HCT116 (cell line): ENCODE measurements around the gene IGFN1. TPM values are rescaled to one million over a fixed set of nuclear protein-coding genes. Genes with fewer than 3 reads are reported as not detected.

Source experiments
- ATAC-seq: fragments of 200-7000 bp; cut with Tn5 transposase; 2 replicates; pipeline ENCODE4 v1.9.1; 2020; ENCODE audit warnings: mild to moderate bottlenecking, moderate library complexity
- BruUV-seq: library from RNA; stranded (reverse); fragments of 400-500 nt; replicated peaks from 2 replicates; lab custom pipeline; 2021; lab: Mats Ljungman, UMichigan
- CTCF ChIA-PET: fragments of 300-600 bp; sonication (Branson Sonifier 250); formaldehyde crosslinking; loops from one replicate; lab custom pipeline; 2021; ENCODE audit warnings: antibody characterized with exemption; lab: Charles Lee
- POLR2A ChIA-PET: fragments of 300-600, 350-600 bp; sonication (Branson Sonifier 250); formaldehyde crosslinking; loops from one replicate; lab custom pipeline; 2021; ENCODE audit warnings: antibody characterized with exemption; lab: Charles Lee
- RAD21 ChIA-PET, 2 experiments: fragments of 300-600 bp; sonication (Branson Sonifier 250); formaldehyde crosslinking; loops; one replicate each; lab custom pipeline; 2023; ENCODE audit warnings: low total read pairs in 2 of 2; ENCODE audit not compliant: uncharacterized antibody in 2 of 2, unreplicated experiment in 2 of 2, low non-redundant PET in 1 of 2; lab: Charles Lee
- DNase-seq: peaks from one replicate; pipeline ENCODE4 v3.0.0-alpha.2; 2010; ENCODE audit warnings: low read depth, low spot score
- H2AFZ ChIP-seq: fragments of 200-600 bp; shearing (Covaris generic), sonication (generic); 2 replicates; pipeline ENCODE4 v1.6.1; 2017; ENCODE audit warnings: low read depth, mixed run types, mixed read lengths, antibody characterized with exemption, low read length; ENCODE audit not compliant: poor library complexity, severe bottlenecking
- H3K27ac ChIP-seq: 2 replicates; pipeline ENCODE4 v1.5.1; 2012; ENCODE audit warnings: low read depth, low read length
- H3K27me3 ChIP-seq: fragments of 200-600 bp; sonication (generic); 2 replicates; pipeline ENCODE4 v1.6.1; 2016; ENCODE audit warnings: mixed run types, low read length, mixed read lengths; ENCODE audit not compliant: insufficient read depth
- H3K36me3 ChIP-seq, 2 experiments: fragments of 200-500 bp in 1 of 2; fragments of 200-600 bp in 1 of 2; sonication (Bioruptor generic) in 1 of 2; sonication (generic) in 1 of 2; 2 replicates each; pipeline versions ENCODE4 v1.5.1 to v1.6.1; 2014 to 2016; ENCODE audit warnings: low read length in 2 of 2, inconsistent platforms in 1 of 2, mixed read lengths in 1 of 2, mixed run types in 1 of 2; ENCODE audit not compliant: insufficient read depth in 2 of 2, control insufficient read depth in 1 of 2
- H3K4me1 ChIP-seq, 2 experiments: fragments of 200-600 bp in 1 of 2; sonication (generic) in 1 of 2; 2 replicates each; pipeline versions ENCODE4 v1.5.1 to v1.6.1; 2012 to 2017; ENCODE audit warnings: low read length in 2 of 2, inconsistent platforms in 1 of 2, mild to moderate bottlenecking in 1 of 2, mixed read lengths in 1 of 2, mixed run types in 1 of 2, moderate library complexity in 1 of 2; ENCODE audit not compliant: insufficient read depth in 2 of 2, control insufficient read depth in 1 of 2
- H3K4me2 ChIP-seq: fragments of 200-600 bp; sonication (generic); 2 replicates; pipeline ENCODE4 v1.6.1; 2017; ENCODE audit warnings: mixed run types, low read length, mixed read lengths
- H3K4me3 ChIP-seq, 2 experiments: fragments of 200-600 bp in 1 of 2; sonication (generic) in 1 of 2; replicated peaks in 1 of 2; 2 replicates each; pipeline ENCODE4 v1.5.1; 2011 to 2016; ENCODE audit warnings: low read length in 2 of 2, control low read depth in 1 of 2, low read depth in 1 of 2, mild to moderate bottlenecking in 1 of 2, mixed read lengths in 1 of 2, mixed run types in 1 of 2
- H3K79me2 ChIP-seq: fragments of 200-600 bp; sonication (generic); 2 replicates; pipeline ENCODE4 v1.6.1; 2017; ENCODE audit warnings: mild to moderate bottlenecking, mixed run types, low read length, moderate library complexity, mixed read lengths; ENCODE audit not compliant: insufficient read depth
- H3K9ac ChIP-seq: fragments of 200-600 bp; sonication (generic); 2 replicates; pipeline ENCODE4 v1.6.1; 2016; ENCODE audit warnings: low read length, mixed read lengths
- H3K9me2 ChIP-seq: fragments of 200-600 bp; sonication (generic), shearing (Covaris generic); 2 replicates; pipeline ENCODE4 v1.6.1; 2017; ENCODE audit warnings: mixed run types, mild to moderate bottlenecking, moderate library complexity; ENCODE audit not compliant: insufficient read depth
- H3K9me3 ChIP-seq, 2 experiments: fragments of 200-500 bp in 1 of 2; fragments of 200-600 bp in 1 of 2; sonication (Bioruptor generic) in 1 of 2; sonication (generic) in 1 of 2; 2 replicates each; pipeline ENCODE4 v1.6.1; 2014 to 2017; ENCODE audit warnings: low read length in 2 of 2, mixed read lengths in 2 of 2, inconsistent platforms in 1 of 2, low read depth in 1 of 2, mild to moderate bottlenecking in 1 of 2, mixed run types in 1 of 2, moderate library complexity in 1 of 2; ENCODE audit not compliant: control insufficient read depth in 1 of 2, insufficient read depth in 1 of 2
- H4K20me1 ChIP-seq: fragments of 200-600 bp; sonication (generic), shearing (Covaris generic); 2 replicates; pipeline ENCODE4 v1.6.1; 2017; ENCODE audit warnings: mixed run types, mild to moderate bottlenecking, moderate library complexity; ENCODE audit not compliant: insufficient read depth
- CEBPB ChIP-seq: IDR thresholded peaks from 2 replicates; pipeline ENCODE4 v1.6.1; 2012; ENCODE audit warnings: low read depth
- EGR1 ChIP-seq: IDR thresholded peaks from 2 replicates; pipeline ENCODE4 v1.6.1; 2012; ENCODE audit warnings: low read depth
- ELF1 ChIP-seq: IDR thresholded peaks from 2 replicates; pipeline ENCODE4 v1.6.1; 2012; ENCODE audit warnings: low read depth, borderline replicate concordance
- EZH2 ChIP-seq: fragments of 200-600 bp; sonication (generic); IDR thresholded peaks from 2 replicates; pipeline ENCODE4 v1.6.1; 2017; ENCODE audit warnings: antibody characterized with exemption, mixed run types
- EZH2phosphoT487 ChIP-seq: fragments of 200-600 bp; IDR thresholded peaks from 2 replicates; pipeline ENCODE4 v1.6.1; 2018; ENCODE audit warnings: antibody characterized with exemption, borderline replicate concordance
- JUND ChIP-seq: IDR thresholded peaks from 2 replicates; pipeline ENCODE4 v1.6.1; 2012
- POLR2AphosphoS5 ChIP-seq: IDR thresholded peaks from 2 replicates; pipeline ENCODE4 v1.6.1; 2011; ENCODE audit warnings: mild to moderate bottlenecking, low read depth, low read length, moderate library complexity
- SIN3A ChIP-seq: IDR thresholded peaks from 2 replicates; pipeline ENCODE4 v1.6.1; 2012; ENCODE audit warnings: low read depth
- SP1 ChIP-seq: IDR thresholded peaks from 2 replicates; pipeline ENCODE4 v1.6.1; 2012; ENCODE audit warnings: low read depth
- SRF ChIP-seq: IDR thresholded peaks from 2 replicates; pipeline ENCODE4 v1.6.1; 2012; ENCODE audit warnings: low read depth
- TCF7L2 ChIP-seq: IDR thresholded peaks from 2 replicates; pipeline ENCODE4 v1.7.0; 2011; ENCODE audit warnings: borderline replicate concordance, inconsistent platforms; ENCODE audit not compliant: insufficient read depth, insufficient read length; ENCODE audit errors: extremely low read depth
- YY1 ChIP-seq: IDR thresholded peaks from 2 replicates; pipeline ENCODE4 v1.6.1; 2011; ENCODE audit warnings: low read length, low read depth, moderate library complexity, mild to moderate bottlenecking; ENCODE audit not compliant: insufficient replicate concordance; ENCODE audit errors: extremely low read depth
- ZFX ChIP-seq: fragments of 450-650 bp; IDR thresholded peaks from 2 replicates; pipeline ENCODE4 v1.6.1; 2017
- ZNF274 ChIP-seq: fragments of 200-500 bp; sonication (Bioruptor generic); IDR thresholded peaks from 2 replicates; pipeline ENCODE4 v1.6.1; 2014; ENCODE audit warnings: mild to moderate bottlenecking, low read depth, low read length, inconsistent platforms
- intact Hi-C: fragments of 100-400 bp; cut with micrococcal nuclease; formaldehyde crosslinking; loops from 2 replicates; pipeline ENCODE4 v1.10.0; 2022
- total RNA-seq: library from RNA; stranded (reverse); gene quantifications from one replicate; pipeline ENCODE4 v1.2.1, GENCODE V29; 2021; ENCODE audit not compliant: unreplicated experiment
- TF ChIP-seq, protein P1 (sequence below): IDR thresholded peaks from 2 replicates; pipeline ENCODE4 v1.6.1; 2012; ENCODE audit warnings: low read depth
- TF ChIP-seq, protein P2 (sequence below): IDR thresholded peaks from 2 replicates; pipeline ENCODE4 v1.6.1; 2012
- TF ChIP-seq, protein P3 (sequence below), 3 experiments: fragments of 200-600 bp in 1 of 3; sonication (generic) in 1 of 3; IDR thresholded peaks in 2 of 3; conservative IDR thresholded peaks in 1 of 3; 2 replicates each; pipeline ENCODE4 v1.5.1; 2012 to 2017; ENCODE audit warnings: low read depth in 2 of 3, low read length in 2 of 3, antibody characterized with exemption in 1 of 3, borderline replicate concordance in 1 of 3, control low read depth in 1 of 3, mild to moderate bottlenecking in 1 of 3, mixed read lengths in 1 of 3, mixed run types in 1 of 3, moderate library complexity in 1 of 3; ENCODE audit not compliant: insufficient read depth in 1 of 3
- TF ChIP-seq, protein P4 (sequence below): IDR thresholded peaks from 2 replicates; pipeline ENCODE4 v1.6.1; 2012
- TF ChIP-seq, protein P5 (sequence below): IDR thresholded peaks from 2 replicates; pipeline ENCODE4 v1.6.1; 2011; ENCODE audit warnings: mild to moderate bottlenecking, low read length, moderate library complexity; ENCODE audit not compliant: insufficient replicate concordance; ENCODE audit errors: extremely low read depth

Gene IGFN1
- total RNA-seq, 1 experiment from 2014 or later, result not detected

DNA sequence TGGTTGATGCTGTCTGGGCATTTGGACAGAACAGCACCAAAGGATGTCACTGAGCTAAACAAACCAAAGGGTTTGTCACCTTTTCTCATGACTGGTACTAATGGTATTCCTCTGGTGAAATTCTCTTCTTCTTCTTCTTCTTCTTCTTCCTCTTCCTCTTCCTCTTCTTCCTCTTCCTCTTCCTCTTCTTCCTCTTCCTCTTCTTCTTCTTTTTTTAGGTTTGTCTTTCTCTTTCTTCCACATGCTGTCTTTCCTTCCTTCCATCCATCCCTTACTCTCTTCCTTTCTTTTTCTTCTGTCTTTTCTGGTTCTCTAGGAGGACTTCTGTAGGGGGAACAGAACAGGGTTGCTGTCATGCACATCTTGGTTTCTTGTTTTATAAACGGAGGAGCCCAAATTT lies 9.3 kb upstream of the IGFN1 start:
- H3K79me2 ChIP-seq, result no peaks in the 10 kb centered on the region
- H3K9me3 ChIP-seq, result no peaks in the 10 kb centered on the region
- CTCF ChIA-PET, result no interaction called here

More for the DNA sequence above, 9.3 kb upstream of the IGFN1 start:
- Histone ChIP-seq H3K36me3 (no peaks in the 10 kb centered on the region), H2AFZ (no peak overlapping the region), H3K4me3 (no peak overlapping the region), H3K27me3 (peaks cover 10% of the 10 kb centered on the region; the same call in 1 of the 2 replicates), H3K9ac (no peak overlapping the region), H3K9me2 (no peaks in the 10 kb centered on the region), H4K20me1 (no peaks in the 10 kb centered on the region), H3K4me2 (no peak overlapping the region), H3K4me1 (peaks cover 4 to 10% of the 10 kb centered on the region in 2 experiments; a peak in 3 of 4 replicates), H3K27ac (no peak overlapping the region)
- ChIA-PET RAD21 (no interaction called here), POLR2A (no interaction called here)
- BruUV-seq, result no TSS peak
- intact Hi-C loops, result no loop called here
- DNase-seq (no peak), ATAC-seq (no peak)
- TF ChIP-seq TCF7L2 (no peak), SRF (no peak), EZH2 (no peak), ELF1 (no peak), SP1 (no peak), CEBPB (no peak), ZFX (no peak), YY1 (no peak), POLR2AphosphoS5 (no peak), EGR1 (no peak), ZNF274 (no peak), EZH2phosphoT487 (no peak), JUND (no peak), SIN3A (no peak)
- TF ChIP-seq, protein P1, sequence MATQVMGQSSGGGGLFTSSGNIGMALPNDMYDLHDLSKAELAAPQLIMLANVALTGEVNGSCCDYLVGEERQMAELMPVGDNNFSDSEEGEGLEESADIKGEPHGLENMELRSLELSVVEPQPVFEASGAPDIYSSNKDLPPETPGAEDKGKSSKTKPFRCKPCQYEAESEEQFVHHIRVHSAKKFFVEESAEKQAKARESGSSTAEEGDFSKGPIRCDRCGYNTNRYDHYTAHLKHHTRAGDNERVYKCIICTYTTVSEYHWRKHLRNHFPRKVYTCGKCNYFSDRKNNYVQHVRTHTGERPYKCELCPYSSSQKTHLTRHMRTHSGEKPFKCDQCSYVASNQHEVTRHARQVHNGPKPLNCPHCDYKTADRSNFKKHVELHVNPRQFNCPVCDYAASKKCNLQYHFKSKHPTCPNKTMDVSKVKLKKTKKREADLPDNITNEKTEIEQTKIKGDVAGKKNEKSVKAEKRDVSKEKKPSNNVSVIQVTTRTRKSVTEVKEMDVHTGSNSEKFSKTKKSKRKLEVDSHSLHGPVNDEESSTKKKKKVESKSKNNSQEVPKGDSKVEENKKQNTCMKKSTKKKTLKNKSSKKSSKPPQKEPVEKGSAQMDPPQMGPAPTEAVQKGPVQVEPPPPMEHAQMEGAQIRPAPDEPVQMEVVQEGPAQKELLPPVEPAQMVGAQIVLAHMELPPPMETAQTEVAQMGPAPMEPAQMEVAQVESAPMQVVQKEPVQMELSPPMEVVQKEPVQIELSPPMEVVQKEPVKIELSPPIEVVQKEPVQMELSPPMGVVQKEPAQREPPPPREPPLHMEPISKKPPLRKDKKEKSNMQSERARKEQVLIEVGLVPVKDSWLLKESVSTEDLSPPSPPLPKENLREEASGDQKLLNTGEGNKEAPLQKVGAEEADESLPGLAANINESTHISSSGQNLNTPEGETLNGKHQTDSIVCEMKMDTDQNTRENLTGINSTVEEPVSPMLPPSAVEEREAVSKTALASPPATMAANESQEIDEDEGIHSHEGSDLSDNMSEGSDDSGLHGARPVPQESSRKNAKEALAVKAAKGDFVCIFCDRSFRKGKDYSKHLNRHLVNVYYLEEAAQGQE, result no peak
- TF ChIP-seq, protein P2, sequence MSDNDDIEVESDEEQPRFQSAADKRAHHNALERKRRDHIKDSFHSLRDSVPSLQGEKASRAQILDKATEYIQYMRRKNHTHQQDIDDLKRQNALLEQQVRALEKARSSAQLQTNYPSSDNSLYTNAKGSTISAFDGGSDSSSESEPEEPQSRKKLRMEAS, result no peak
- TF ChIP-seq, protein P3, sequence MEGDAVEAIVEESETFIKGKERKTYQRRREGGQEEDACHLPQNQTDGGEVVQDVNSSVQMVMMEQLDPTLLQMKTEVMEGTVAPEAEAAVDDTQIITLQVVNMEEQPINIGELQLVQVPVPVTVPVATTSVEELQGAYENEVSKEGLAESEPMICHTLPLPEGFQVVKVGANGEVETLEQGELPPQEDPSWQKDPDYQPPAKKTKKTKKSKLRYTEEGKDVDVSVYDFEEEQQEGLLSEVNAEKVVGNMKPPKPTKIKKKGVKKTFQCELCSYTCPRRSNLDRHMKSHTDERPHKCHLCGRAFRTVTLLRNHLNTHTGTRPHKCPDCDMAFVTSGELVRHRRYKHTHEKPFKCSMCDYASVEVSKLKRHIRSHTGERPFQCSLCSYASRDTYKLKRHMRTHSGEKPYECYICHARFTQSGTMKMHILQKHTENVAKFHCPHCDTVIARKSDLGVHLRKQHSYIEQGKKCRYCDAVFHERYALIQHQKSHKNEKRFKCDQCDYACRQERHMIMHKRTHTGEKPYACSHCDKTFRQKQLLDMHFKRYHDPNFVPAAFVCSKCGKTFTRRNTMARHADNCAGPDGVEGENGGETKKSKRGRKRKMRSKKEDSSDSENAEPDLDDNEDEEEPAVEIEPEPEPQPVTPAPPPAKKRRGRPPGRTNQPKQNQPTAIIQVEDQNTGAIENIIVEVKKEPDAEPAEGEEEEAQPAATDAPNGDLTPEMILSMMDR (IDR thresholded peaks at IDR 0.05 in 2 of 3, conservative IDR thresholded peaks at IDR 0.05 in 1 of 3; ENCODE audit: borderline replicate concordance in 1 of 3, insufficient read depth in 1 of 3, low read depth in 2 of 3, low read length in 2 of 3), result no peak
- TF ChIP-seq, protein P4, sequence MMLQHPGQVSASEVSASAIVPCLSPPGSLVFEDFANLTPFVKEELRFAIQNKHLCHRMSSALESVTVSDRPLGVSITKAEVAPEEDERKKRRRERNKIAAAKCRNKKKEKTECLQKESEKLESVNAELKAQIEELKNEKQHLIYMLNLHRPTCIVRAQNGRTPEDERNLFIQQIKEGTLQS, result no peak
- TF ChIP-seq, protein P5, sequence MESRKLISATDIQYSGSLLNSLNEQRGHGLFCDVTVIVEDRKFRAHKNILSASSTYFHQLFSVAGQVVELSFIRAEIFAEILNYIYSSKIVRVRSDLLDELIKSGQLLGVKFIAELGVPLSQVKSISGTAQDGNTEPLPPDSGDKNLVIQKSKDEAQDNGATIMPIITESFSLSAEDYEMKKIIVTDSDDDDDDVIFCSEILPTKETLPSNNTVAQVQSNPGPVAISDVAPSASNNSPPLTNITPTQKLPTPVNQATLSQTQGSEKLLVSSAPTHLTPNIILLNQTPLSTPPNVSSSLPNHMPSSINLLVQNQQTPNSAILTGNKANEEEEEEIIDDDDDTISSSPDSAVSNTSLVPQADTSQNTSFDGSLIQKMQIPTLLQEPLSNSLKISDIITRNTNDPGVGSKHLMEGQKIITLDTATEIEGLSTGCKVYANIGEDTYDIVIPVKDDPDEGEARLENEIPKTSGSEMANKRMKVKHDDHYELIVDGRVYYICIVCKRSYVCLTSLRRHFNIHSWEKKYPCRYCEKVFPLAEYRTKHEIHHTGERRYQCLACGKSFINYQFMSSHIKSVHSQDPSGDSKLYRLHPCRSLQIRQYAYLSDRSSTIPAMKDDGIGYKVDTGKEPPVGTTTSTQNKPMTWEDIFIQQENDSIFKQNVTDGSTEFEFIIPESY, result no peak
